Activated naive CD4-positive, alpha-beta T cell treated with anti-CD3 and anti-CD28 coated beads for 36 hours (primary cell): Measurements from ENCODE around the gene AFAP1L1. TPM values are rescaled to one million over a fixed set of nuclear protein-coding genes. Genes with fewer than 3 reads are reported as not detected.
A peak's percentile ranks its signal among the peaks of the same experiment; 100 is the strongest.

Source experiments
- CTCF ChIA-PET: fragments of 350-600 bp; sonication (Branson Sonifier 250); formaldehyde crosslinking; loops from one replicate; lab custom pipeline; 2021; ENCODE audit warnings: antibody characterized with exemption; lab: Charles Lee
- DNase-seq: peaks from one replicate; pipeline ENCODE4 v3.0.0-alpha.2; 2020
- H3K27ac Mint-ChIP-seq: one replicate; pipeline ENCODE4 v1.8.0; 2021; ENCODE audit warnings: mild to moderate bottlenecking, mixed read lengths
- H3K27me3 Mint-ChIP-seq: one replicate; pipeline ENCODE4 v1.8.0; 2021; ENCODE audit warnings: low read depth, mixed read lengths
- H3K36me3 Mint-ChIP-seq: one replicate; pipeline ENCODE4 v1.8.0; 2021; ENCODE audit warnings: low read depth, mixed read lengths
- H3K4me1 Mint-ChIP-seq: one replicate; pipeline ENCODE4 v1.8.0; 2021; ENCODE audit warnings: low read depth, mixed read lengths
- H3K4me3 Mint-ChIP-seq: one replicate; pipeline ENCODE4 v1.8.0; 2021; ENCODE audit warnings: mild to moderate bottlenecking, moderate library complexity, mixed read lengths
- H3K9me3 Mint-ChIP-seq: one replicate; pipeline ENCODE4 v1.8.0; 2021; ENCODE audit warnings: mixed read lengths
- intact Hi-C: fragments of 100-400 bp; cut with micrococcal nuclease; formaldehyde crosslinking; loops from one replicate; pipeline ENCODE4 v1.15.1; 2023
- total RNA-seq, 2 experiments: library from RNA; stranded (reverse); gene quantifications; one replicate each; pipeline ENCODE4 v1.2.3, GENCODE V29; 2021

AFAP1L1 gene
- total RNA-seq, 2 experiments from 2014 or later, result 0.07 TPM; not detected in 1

DNA sequence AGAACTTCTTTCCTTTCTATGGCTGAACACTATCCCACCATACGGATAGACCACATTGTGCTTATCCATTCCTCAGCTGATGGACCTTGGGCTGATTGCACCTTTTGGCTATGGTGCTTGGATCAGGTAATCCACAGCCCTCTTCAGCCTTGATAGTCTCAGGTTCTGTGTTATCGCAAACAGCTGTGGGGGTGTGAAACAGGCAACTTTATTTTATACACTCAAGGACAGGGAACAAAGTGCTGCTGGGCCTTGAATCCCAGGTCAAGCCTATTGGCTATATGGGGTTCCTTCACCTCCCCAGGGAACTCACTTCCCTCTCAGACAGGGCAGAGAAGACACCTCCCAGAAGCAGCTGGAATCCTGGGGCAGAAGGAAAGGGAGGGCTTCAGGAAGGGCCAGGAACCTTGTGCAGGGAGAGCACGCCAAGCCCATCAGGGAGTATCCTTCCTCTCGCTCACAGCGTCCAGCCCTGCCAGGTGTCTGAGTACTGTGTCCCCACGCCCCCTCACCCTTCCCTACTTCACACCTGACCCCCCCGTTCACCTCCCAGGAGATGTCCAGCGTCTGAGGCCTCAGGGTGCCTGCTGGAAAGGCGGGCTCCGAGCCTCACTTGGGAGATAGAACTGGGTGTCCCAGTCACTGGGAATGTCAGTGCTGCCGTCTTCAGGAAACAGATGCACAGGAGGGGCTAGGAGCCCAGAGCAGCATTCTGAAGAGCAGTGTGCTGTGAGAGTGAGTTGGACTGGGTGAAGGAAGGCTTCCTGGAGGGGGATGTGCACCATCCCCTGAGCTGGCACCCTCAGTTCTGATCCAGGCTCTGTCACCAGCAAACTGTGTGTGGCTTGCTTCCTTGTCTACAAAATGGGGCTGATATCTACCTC lies 32.8 kb downstream of the AFAP1L1 start:
- H3K9me3 Mint-ChIP-seq, result no peaks in the 10 kb centered on the region
- H3K27ac Mint-ChIP-seq, result no peak overlapping the region
- intact Hi-C loops, result no loop called here
- H3K4me1 Mint-ChIP-seq, result peaks cover 9% of the 10 kb centered on the region
- DNase-seq, result no peak
- H3K27me3 Mint-ChIP-seq, result no peaks in the 10 kb centered on the region
- H3K36me3 Mint-ChIP-seq, result no peaks in the 10 kb centered on the region
- H3K4me3 Mint-ChIP-seq, result no peak overlapping the region
- CTCF ChIA-PET, result interaction anchor here (0.6 to 2.0 kb wide), 4 partner anchors 10 to 1845 kb away, joined by 3 to 5 read pairs (median 4); no protein-coding TSS in a partner anchor

DNA sequence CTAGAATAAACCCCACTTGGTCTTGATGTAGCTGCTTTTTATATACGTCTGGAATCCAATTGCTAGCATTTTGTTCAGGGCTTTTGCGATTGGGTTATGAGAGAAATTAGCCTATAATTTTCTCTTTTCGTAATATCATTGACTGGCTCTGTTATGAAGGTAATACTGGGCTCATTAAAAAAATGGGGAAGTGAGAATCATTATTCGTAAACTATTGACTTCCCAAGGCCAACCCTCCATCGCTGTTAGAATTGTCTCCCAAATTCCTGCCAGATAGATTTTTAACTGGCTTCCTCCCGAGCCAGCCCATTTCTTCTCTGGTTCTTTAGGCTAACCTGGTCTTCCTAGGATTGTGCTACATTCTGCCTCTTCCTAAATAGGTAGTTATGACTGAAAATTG lies 37.7 kb downstream of the AFAP1L1 start:
- no peak overlapping the region for H3K27ac Mint-ChIP-seq

DNA sequence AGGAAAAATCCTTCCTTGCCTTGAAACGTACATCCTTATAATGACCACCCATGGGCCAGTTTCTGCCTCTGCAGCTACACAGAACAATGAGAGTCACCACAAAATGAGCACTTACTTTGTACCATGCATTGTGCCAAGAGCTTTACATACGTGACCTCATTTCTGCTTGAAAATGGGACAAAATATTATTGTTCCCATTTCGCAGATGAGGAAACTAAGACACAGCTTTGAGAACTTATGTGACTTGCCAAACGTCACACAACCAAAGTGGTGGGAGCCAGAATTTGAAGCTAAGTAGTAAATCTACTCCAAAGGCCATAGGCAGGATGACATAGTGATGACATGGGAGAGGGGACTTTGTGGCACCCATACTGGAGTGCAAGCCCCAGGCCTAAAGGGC lies 38.8 kb downstream of the AFAP1L1 start:
- H3K4me1 Mint-ChIP-seq, result peaks cover 4% of the 10 kb centered on the region
- no peak for DNase-seq
- no peaks in the 10 kb centered on the region for H3K27me3 Mint-ChIP-seq
- intact Hi-C loops, result no loop called here
- H3K27ac Mint-ChIP-seq, result no peak overlapping the region
- no peak overlapping the region for H3K4me3 Mint-ChIP-seq
- no peaks in the 10 kb centered on the region for H3K9me3 Mint-ChIP-seq
- H3K36me3 Mint-ChIP-seq, result no peaks in the 10 kb centered on the region
- CTCF ChIA-PET, result no interaction called here

More for the DNA sequence above, 37.7 kb downstream of the AFAP1L1 start:
- Mint-ChIP-seq H3K4me1 (peaks cover 4% of the 10 kb centered on the region), H3K27me3 (no peaks in the 10 kb centered on the region), H3K9me3 (no peaks in the 10 kb centered on the region), H3K36me3 (no peaks in the 10 kb centered on the region), H3K4me3 (no peak overlapping the region)
- CTCF ChIA-PET, result interaction anchor here (0.6 to 0.9 kb wide), 3 partner anchors 22 to 73 kb away, joined by 3 to 5 read pairs (median 3); no protein-coding TSS in a partner anchor
- intact Hi-C loops, result no loop called here
- no peak for DNase-seq

DNA sequence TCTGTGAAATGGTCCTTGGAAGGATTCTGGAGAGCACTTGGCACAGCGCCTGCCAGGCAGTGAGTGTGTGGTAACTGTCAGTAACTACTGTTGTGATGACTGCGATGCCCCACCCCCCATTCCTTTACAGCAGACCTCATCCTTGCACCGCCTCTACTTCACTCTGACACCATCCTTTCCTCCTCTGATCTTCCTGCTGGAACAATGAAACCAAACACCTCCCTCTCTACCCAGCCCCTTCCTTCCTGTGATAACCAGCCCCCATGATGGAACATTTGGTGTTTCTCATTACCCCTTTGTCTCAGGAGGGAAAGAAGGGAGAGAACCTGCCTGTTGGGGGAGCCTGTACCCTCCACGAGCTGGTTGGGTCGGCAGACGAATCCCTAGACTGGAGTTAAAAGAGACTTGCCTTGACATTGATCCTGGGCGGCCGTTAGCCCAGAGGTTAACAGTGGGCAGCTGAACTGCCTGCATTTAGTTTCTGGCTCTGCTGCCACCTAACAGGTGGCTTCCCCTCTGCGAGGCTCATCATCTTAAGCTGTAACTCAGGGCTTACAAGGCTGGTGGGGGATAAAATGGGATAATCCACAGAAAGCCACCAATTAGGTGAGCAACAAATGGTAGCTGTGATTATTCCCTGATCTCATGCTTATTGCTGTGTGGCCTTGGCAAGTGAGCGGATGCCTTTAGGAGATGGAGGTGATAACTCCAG lies 39.4 kb downstream of the AFAP1L1 start:
- Mint-ChIP-seq H3K4me1 (peaks cover 4% of the 10 kb centered on the region), H3K9me3 (no peaks in the 10 kb centered on the region), H3K36me3 (no peaks in the 10 kb centered on the region), H3K27ac (no peak overlapping the region), H3K4me3 (no peak overlapping the region), H3K27me3 (no peaks in the 10 kb centered on the region)
- CTCF ChIA-PET, result interaction anchor here (0.9 to 1.4 kb wide), 5 partner anchors 10 to 121 kb away, joined by 4 to 6 read pairs (median 4); no protein-coding TSS in a partner anchor
- intact Hi-C loops, result no loop called here
- DNase-seq, result no peak

DNA sequence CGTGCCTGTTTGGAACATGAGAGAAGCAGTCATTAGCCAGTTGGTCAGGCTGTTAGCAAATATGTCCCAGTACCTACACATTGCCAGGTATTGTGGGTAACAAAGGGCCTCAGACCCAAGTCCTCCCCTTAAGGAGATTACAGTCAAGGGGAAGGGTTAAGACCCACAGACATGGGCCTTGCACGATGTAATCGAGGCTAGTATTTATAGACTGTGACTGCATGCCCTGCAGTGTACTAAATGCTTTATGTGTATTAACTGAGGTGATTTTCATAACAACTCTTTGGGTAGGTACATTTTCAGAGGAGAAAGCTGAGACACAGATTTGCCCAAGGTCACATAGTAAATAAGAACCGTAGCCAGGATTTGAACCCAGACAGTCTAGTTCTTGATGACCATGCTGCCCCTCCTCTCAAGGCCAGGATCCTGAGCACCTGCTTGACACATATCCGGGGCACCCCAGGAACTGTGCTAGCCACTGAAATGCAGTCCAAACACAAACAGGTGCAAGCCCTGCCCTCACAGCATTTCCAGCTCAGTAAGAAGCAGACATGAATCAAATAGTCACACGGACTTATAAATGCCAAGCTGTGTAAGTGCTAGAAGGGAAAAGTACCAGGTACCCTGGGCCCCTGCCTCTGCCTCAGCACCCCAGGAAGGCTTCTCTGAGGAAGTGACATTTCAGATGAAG lies 41.6 kb downstream of the AFAP1L1 start:
- Mint-ChIP-seq H3K4me3 (no peak overlapping the region), H3K27ac (no peak overlapping the region), H3K27me3 (no peaks in the 10 kb centered on the region), H3K36me3 (no peaks in the 10 kb centered on the region), H3K4me1 (peaks cover 4% of the 10 kb centered on the region), H3K9me3 (no peaks in the 10 kb centered on the region)
- DNase-seq, result no peak
- intact Hi-C loops, result no loop called here
- CTCF ChIA-PET, result interaction anchor here (1.7 to 11.7 kb wide), 5 partner anchors 31 to 121 kb away, joined by 5 to 125 read pairs (median 12); partner anchors contain the start of gene GRPEL2

DNA sequence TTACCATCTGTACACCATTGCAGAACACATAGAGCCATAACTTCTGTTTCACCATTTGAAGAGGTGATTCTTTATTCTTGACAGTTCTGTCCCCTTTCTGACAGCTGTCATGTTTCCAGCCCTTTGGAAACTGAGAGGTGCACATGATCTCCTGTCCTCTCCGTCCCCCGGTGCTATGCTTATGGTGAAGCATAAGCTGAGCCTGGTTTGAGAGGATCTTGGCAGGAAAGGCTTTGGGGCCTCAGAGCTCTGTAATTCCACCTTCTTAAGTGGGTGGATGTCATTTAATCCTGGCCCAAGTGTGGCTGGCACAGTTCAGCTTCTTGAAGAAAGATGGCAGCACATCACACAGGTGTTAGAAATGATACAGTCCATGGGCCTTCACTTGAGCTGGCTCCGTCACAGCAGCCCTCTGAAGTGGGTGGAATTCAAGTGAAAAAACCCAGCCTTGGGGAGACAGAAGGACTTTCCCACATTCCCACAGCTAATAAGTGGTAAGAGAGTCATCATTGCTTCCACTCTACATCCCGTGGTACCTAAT lies 43.0 kb downstream of the AFAP1L1 start:
- DNase-seq, result no peak
- no peaks in the 10 kb centered on the region for H3K36me3 Mint-ChIP-seq
- CTCF ChIA-PET, result interaction anchor here (0.5 to 11.7 kb wide), 17 partner anchors 10 to 298 kb away, joined by 3 to 125 read pairs (median 4); partner anchors contain the start of gene GRPEL2
- intact Hi-C loops, result loop anchor here (5.0 kb wide), 1 partner anchor 303 kb away; no protein-coding TSS in a partner anchor
- no peak overlapping the region for H3K4me3 Mint-ChIP-seq
- H3K9me3 Mint-ChIP-seq, result no peaks in the 10 kb centered on the region
- H3K27ac Mint-ChIP-seq, result no peak overlapping the region
- no peaks in the 10 kb centered on the region for H3K27me3 Mint-ChIP-seq
- H3K4me1 Mint-ChIP-seq, result peaks cover 4% of the 10 kb centered on the region

DNA sequence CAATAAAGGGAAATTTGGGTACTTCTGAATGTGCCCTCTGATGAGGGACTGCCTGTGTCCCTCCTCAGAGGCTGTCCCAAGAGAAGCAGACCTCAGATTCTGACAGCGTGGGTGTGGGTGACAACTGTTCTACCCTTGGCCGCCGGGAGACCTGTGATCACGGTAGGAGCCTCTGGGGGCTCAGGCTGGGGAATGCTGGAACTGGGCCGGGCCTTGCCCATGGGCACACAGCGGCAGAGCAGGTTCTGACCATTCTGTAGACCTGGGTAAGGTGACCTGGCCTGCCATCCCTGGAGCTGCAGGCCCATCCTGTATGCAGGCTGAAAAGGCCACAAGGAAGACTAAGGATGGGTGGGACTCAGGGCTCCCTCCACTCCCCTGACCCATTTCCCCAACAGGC lies 44.1 kb downstream of the AFAP1L1 start:
- no peak overlapping the region for H3K27ac Mint-ChIP-seq
- peaks cover 3% of the 10 kb centered on the region for H3K4me1 Mint-ChIP-seq
- no peaks in the 10 kb centered on the region for H3K27me3 Mint-ChIP-seq
- DNase-seq, result no peak
- no peaks in the 10 kb centered on the region for H3K9me3 Mint-ChIP-seq
- CTCF ChIA-PET, result interaction anchor here (0.6 to 11.7 kb wide), 12 partner anchors 9 to 249 kb away, joined by 3 to 125 read pairs (median 4); no protein-coding TSS in a partner anchor
- intact Hi-C loops, result loop anchor here (2.0 to 5.0 kb wide), 2 partner anchors 29 to 302 kb away; partner anchors contain the start of gene GRPEL2
- no peaks in the 10 kb centered on the region for H3K36me3 Mint-ChIP-seq
- H3K4me3 Mint-ChIP-seq, result no peak overlapping the region

DNA sequence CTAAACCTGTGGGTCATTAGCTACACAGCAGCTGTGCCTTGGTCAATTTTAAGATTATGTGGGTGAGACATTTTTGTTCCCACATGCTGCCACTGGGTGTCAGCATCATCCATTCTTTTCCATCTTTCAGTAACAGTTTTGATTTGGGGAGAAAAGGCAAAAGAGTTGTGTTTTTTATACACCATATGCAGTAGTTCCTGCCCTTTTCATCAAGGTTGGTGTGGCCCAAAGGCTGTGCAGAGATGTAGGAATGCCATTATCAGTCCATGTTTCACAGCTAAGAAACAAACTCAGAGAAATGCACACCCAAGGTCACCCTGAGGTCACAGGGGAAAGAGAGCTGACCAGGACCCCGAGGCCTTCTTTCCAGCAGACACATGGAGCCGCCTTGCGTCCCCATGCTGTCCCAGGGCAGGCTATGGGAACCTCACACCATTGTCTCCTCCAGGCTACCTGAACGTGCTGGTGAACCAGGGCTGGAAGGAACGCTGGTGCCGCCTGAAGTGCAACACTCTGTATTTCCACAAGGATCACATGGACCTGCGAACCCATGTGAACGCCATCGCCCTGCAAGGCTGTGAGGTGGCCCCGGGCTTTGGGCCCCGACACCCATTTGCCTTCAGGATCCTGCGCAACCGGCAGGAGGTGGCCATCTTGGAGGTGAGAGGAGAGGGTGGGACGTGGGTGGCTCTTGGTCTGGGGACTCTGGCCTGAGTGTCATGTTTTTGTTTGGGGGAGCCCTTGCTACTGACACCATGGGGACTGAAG lies 45.8 kb downstream of the AFAP1L1 start:
- Mint-ChIP-seq H3K27me3 (no peaks in the 10 kb centered on the region), H3K27ac (no peak overlapping the region), H3K4me1 (no peaks in the 10 kb centered on the region), H3K36me3 (no peaks in the 10 kb centered on the region), H3K4me3 (no peak overlapping the region), H3K9me3 (no peaks in the 10 kb centered on the region)
- intact Hi-C loops, result loop anchor here (1.0 to 5.0 kb wide), 6 partner anchors 27 to 300 kb away; partner anchors contain the start of gene GRPEL2
- peak; percentile 58 for DNase-seq
- CTCF ChIA-PET, result interaction anchor here (0.8 to 11.7 kb wide), 26 partner anchors 8 to 300 kb away, joined by 3 to 125 read pairs (median 3); partner anchors contain the start of gene PCYOX1L

DNA sequence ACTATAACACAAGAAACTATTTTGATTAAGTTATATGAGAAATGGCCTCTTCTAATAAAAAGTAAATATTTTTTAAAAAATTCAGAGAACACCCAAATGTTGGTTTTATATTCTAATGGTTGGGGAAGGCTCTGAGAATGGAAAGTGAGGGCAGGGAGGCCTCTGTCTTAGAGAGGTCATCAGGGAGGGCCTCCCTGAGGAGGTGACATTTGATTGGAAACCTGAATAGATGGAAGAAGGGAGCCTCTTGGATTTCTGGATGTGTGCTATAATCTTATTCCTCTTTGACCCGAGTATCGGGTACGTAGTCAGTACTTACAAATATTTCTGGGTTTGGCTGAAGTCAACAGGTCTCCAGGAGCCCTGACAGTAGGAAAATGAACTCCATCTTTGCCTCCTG lies 47.5 kb downstream of the AFAP1L1 start:
- Mint-ChIP-seq H3K4me1 (no peaks in the 10 kb centered on the region), H3K9me3 (no peaks in the 10 kb centered on the region), H3K4me3 (no peak overlapping the region), H3K27me3 (no peaks in the 10 kb centered on the region), H3K36me3 (no peaks in the 10 kb centered on the region), H3K27ac (no peak overlapping the region)
- intact Hi-C loops, result loop anchor here (5.0 kb wide), 1 partner anchor 298 kb away; no protein-coding TSS in a partner anchor
- no peak for DNase-seq
- CTCF ChIA-PET, result interaction anchor here (0.9 to 11.7 kb wide), 7 partner anchors 16 to 114 kb away, joined by 3 to 125 read pairs (median 12); no protein-coding TSS in a partner anchor

DNA sequence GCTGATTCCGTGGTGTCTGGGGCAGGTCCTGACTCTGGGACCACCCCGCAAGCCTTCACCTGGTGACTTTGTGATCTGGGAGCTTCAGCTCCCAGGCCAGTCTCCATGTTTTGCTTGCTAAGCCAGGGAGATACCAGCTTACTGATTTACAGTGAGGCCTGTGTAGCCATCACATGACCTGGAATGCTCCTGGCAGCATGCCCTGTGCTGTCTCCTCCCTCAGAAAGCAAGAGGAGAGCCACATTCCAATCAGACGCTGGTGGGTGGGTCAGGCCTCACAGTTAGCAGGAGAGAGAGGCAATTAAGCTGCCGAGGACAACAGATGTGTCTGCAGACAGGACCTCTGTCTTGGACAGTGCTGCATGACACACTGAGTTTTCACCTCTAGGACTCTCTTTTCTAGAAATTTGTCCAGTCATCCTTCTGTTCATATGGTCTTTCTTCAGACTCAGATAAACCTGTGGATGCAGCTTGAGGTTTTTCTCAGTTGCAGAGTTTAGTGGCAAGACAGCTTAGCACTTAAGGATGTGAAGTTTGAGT lies 49.2 kb downstream of the AFAP1L1 start:
- Mint-ChIP-seq H3K36me3 (no peaks in the 10 kb centered on the region), H3K9me3 (no peaks in the 10 kb centered on the region), H3K4me1 (no peaks in the 10 kb centered on the region), H3K27me3 (no peaks in the 10 kb centered on the region), H3K4me3 (no peak overlapping the region), H3K27ac (no peak overlapping the region)
- intact Hi-C loops, result no loop called here
- CTCF ChIA-PET, result interaction anchor here (0.8 to 11.7 kb wide), 10 partner anchors 9 to 121 kb away, joined by 3 to 125 read pairs (median 4); no protein-coding TSS in a partner anchor
- no peak for DNase-seq
